Measurements from ENCODE around the gene MIPEP. TPM values are rescaled to one million over a fixed set of nuclear protein-coding genes. Genes with fewer than 3 reads are reported as not detected.

MIPEP gene
- total RNA-seq, 1 experiment from 2014 or later, result 25.4 TPM

DNA sequence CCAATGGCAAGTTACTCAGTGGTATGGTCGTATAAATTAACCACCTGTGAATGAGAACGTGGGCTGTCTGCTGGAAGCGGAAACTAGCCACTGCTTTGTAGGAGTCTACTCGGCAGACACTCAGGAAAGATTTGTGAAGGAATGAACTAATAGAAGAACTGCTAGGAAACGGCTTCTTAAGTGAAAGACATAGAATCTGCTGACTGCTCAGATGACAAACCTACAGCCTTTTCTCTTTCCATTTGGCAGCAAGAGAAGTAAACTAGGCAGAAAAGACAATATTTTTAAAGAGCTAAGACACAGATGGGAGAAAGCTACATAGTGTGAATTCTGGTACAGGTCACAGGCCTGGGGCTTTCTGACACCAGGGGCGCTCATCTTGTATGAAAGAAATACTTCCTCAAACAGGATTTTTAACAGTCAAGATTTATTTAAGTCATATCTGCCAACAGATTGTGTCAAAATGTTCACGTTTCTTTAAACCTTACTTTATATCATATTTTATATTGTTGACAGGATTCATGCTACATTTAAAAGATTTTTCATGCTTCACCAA lies 78.4 kb downstream of the MIPEP start:
- Histone ChIP-seq H3K9me3 (ENCODE audit: low read depth, low read length, poor library complexity, severe bottlenecking) (no peaks in the 10 kb centered on the region), H3K4me1 (ENCODE audit: insufficient read depth, low read length, poor library complexity, severe bottlenecking) (no peaks in the 10 kb centered on the region), H3K36me3 (ENCODE audit: insufficient read depth, low read length, poor library complexity, severe bottlenecking) (no peaks in the 10 kb centered on the region), H3K4me3 (ENCODE audit: low read depth, low read length, poor library complexity, severe bottlenecking) (no peak overlapping the region), H3K27ac (ENCODE audit: low read depth, low read length, poor library complexity, severe bottlenecking) (no peak overlapping the region), H3K27me3 (replicated peaks; ENCODE audit: insufficient read depth, low read depth, low read length, poor library complexity) (no peaks in the 10 kb centered on the region)
- DNase-seq (ENCODE audit: low spot score), result no peak
- no peak for TF ChIP-seq EZH2 (IDR thresholded peaks at IDR 0.05; ENCODE audit: borderline replicate concordance, low read depth, low read length, poor library complexity, severe bottlenecking)
- TF ChIP-seq, protein P1, sequence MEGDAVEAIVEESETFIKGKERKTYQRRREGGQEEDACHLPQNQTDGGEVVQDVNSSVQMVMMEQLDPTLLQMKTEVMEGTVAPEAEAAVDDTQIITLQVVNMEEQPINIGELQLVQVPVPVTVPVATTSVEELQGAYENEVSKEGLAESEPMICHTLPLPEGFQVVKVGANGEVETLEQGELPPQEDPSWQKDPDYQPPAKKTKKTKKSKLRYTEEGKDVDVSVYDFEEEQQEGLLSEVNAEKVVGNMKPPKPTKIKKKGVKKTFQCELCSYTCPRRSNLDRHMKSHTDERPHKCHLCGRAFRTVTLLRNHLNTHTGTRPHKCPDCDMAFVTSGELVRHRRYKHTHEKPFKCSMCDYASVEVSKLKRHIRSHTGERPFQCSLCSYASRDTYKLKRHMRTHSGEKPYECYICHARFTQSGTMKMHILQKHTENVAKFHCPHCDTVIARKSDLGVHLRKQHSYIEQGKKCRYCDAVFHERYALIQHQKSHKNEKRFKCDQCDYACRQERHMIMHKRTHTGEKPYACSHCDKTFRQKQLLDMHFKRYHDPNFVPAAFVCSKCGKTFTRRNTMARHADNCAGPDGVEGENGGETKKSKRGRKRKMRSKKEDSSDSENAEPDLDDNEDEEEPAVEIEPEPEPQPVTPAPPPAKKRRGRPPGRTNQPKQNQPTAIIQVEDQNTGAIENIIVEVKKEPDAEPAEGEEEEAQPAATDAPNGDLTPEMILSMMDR (conservative IDR thresholded peaks at IDR 0.05; ENCODE audit: low read depth, low read length), result no peak
- BruUV-seq (replicated peaks), result no TSS peak
- ChIA-PET POLR2A (ENCODE audit: low non-redundant PET) (interaction anchor here (0.5 kb wide), 1 partner anchor 251 kb away, joined by 3 read pairs; no protein-coding TSS in a partner anchor), CTCF (no interaction called here)
- intact Hi-C loops (cut with micrococcal nuclease; ENCODE audit: unreplicated experiment), result no loop called here

DNA sequence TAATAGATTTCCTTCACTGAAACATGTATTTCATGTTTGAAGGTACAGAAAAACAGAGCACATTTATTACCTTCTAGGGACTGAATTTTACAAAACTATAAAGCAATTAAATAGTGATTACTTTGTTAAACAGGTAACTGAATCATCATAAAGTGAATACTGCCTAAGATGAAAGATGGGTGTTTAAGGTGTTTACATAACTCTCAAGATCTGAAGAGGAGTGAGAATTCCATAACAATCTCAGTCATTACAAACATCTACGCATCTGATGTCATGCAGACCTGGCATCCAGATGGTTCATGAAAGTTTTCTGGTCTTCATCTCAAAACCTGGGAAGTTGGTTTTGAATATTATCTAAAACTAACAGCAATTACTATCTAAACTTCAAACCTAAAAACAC lies 80.4 kb downstream of the MIPEP start:
- CTCF ChIA-PET, result no interaction called here
- H3K4me3 ChIP-seq (ENCODE audit: low read depth, low read length, poor library complexity, severe bottlenecking), result no peak overlapping the region
- H3K27ac ChIP-seq (ENCODE audit: low read depth, low read length, poor library complexity, severe bottlenecking), result no peak overlapping the region
- POLR2A ChIA-PET (ENCODE audit: low non-redundant PET), result no interaction called here
- BruUV-seq (replicated peaks), result no TSS peak
- no peak for DNase-seq (ENCODE audit: low spot score)
- intact Hi-C loops (cut with micrococcal nuclease; ENCODE audit: unreplicated experiment), result no loop called here
- no peaks in the 10 kb centered on the region for H3K27me3 ChIP-seq (replicated peaks; ENCODE audit: insufficient read depth, low read depth, low read length, poor library complexity)
- H3K4me1 ChIP-seq (ENCODE audit: insufficient read depth, low read length, poor library complexity, severe bottlenecking), result no peaks in the 10 kb centered on the region
- H3K9me3 ChIP-seq (ENCODE audit: low read depth, low read length, poor library complexity, severe bottlenecking), result no peaks in the 10 kb centered on the region
- TF ChIP-seq, protein P1 (conservative IDR thresholded peaks at IDR 0.05; ENCODE audit: low read depth, low read length), result no peak
- TF ChIP-seq EZH2 (IDR thresholded peaks at IDR 0.05; ENCODE audit: borderline replicate concordance, low read depth, low read length, poor library complexity, severe bottlenecking), result no peak
- H3K36me3 ChIP-seq (ENCODE audit: insufficient read depth, low read length, poor library complexity, severe bottlenecking), result no peaks in the 10 kb centered on the region

DNA sequence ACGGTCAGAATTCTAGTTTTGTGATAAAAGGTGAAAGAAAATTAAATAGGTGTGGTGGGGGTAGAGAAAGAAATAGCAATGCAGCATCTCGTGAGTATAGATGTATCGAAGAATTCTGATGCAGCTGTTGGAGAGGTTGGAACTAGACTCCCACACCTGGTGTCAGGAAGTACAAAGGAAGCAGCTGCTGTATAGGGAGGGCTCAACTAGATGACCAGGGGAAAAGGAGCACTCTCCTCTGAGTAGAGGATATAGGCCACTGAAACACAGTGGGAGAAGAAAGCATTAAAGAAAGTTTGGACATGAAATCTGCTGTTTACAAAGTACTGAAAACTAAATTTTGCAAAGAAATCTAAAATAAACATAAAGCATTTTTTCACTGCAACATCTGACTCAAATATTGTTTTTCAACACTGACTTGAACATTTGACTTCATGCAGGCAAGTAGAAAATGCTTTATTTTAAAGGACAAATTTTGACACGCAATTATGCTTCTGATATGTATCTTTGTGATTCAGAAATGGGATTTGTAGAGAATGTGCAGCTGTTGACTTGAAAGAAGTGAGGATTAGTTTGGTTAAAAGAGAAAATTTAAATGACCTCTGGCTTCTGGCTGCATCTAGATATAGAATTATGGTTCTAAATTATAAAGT lies 82.2 kb downstream of the MIPEP start:
- CTCF ChIA-PET, result no interaction called here
- Histone ChIP-seq H3K27me3 (replicated peaks; ENCODE audit: insufficient read depth, low read depth, low read length, poor library complexity) (no peaks in the 10 kb centered on the region), H3K36me3 (ENCODE audit: insufficient read depth, low read length, poor library complexity, severe bottlenecking) (no peaks in the 10 kb centered on the region), H3K27ac (ENCODE audit: low read depth, low read length, poor library complexity, severe bottlenecking) (no peak overlapping the region), H3K4me1 (ENCODE audit: insufficient read depth, low read length, poor library complexity, severe bottlenecking) (no peaks in the 10 kb centered on the region), H3K4me3 (ENCODE audit: low read depth, low read length, poor library complexity, severe bottlenecking) (no peak overlapping the region), H3K9me3 (ENCODE audit: low read depth, low read length, poor library complexity, severe bottlenecking) (no peaks in the 10 kb centered on the region)
- POLR2A ChIA-PET (ENCODE audit: low non-redundant PET), result no interaction called here
- BruUV-seq (replicated peaks), result no TSS peak
- intact Hi-C loops (cut with micrococcal nuclease; ENCODE audit: unreplicated experiment), result no loop called here
- TF ChIP-seq, protein P1 (conservative IDR thresholded peaks at IDR 0.05; ENCODE audit: low read depth, low read length), result no peak
- TF ChIP-seq EZH2 (IDR thresholded peaks at IDR 0.05; ENCODE audit: borderline replicate concordance, low read depth, low read length, poor library complexity, severe bottlenecking), result no peak
- DNase-seq (ENCODE audit: low spot score), result no peak
